HEK293 (cell line): ENCODE measurements around the gene DHRS7B.

Experiments used
- CTCF ChIA-PET: fragments of 350-600 bp; formaldehyde crosslinking; extraction: SDS; loops from one replicate; lab custom pipeline; 2021; ENCODE audit warnings: antibody characterized with exemption; lab: Yijun Ruan, JAX
- POLR2A ChIA-PET: fragments of 300-600 bp; formaldehyde crosslinking; extraction: SDS; loops from one replicate; lab custom pipeline; 2020; ENCODE audit warnings: antibody characterized with exemption, inconsistent platforms; lab: Yijun Ruan, JAX
- H3K27ac ChIP-seq: fragments of 200-500 bp; sonication (Bioruptor generic); 2 replicates; pipeline ENCODE4 v1.5.1; 2014; ENCODE audit warnings: low read depth, low read length, control low read depth, inconsistent platforms; ENCODE audit errors: extremely low read depth
- H3K36me3 ChIP-seq, 2 experiments: fragments of 200-500 bp in 1 of 2; sonication (Bioruptor generic) in 1 of 2; 1 replicate in 1 of 2; 2 replicates in 1 of 2; pipeline ENCODE4 v1.5.1; 2014 to 2017; ENCODE audit warnings: inconsistent platforms in 2 of 2, low read length in 2 of 2; ENCODE audit not compliant: control insufficient read depth in 2 of 2, insufficient read depth in 1 of 2
- H3K4me1 ChIP-seq: fragments of 200-500 bp; sonication (Bioruptor generic); 2 replicates; pipeline ENCODE4 v1.5.1; 2014; ENCODE audit warnings: mild to moderate bottlenecking, low read length, inconsistent platforms; ENCODE audit not compliant: control insufficient read depth, insufficient read depth
- H3K4me3 ChIP-seq: 2 replicates; pipeline ENCODE4 v1.5.1; 2011; ENCODE audit warnings: low read depth, mild to moderate bottlenecking, control low read depth, low read length, moderate library complexity
- H3K9me3 ChIP-seq: fragments of 200-500 bp; sonication (Bioruptor generic); 2 replicates; pipeline ENCODE4 v1.5.1; 2014; ENCODE audit warnings: low read depth, low read length, inconsistent platforms; ENCODE audit not compliant: control insufficient read depth, insufficient read depth
- BCL11A ChIP-seq: fragments of 450-650 bp; formaldehyde crosslinking; IDR thresholded peaks from 2 replicates; pipeline ENCODE4 v1.5.1; 2016; ENCODE audit warnings: low read depth, missing biosample characterization, missing genetic modification characterization
- GLIS1 ChIP-seq: fragments of 450-650 bp; formaldehyde crosslinking; IDR thresholded peaks from 2 replicates; pipeline ENCODE4 v1.5.1; 2016; ENCODE audit warnings: missing biosample characterization, missing genetic modification characterization
- HOXA7 ChIP-seq: sonication (generic); formaldehyde crosslinking; IDR thresholded peaks from 2 replicates; pipeline ENCODE4 v1.8.1; 2022; ENCODE audit warnings: missing genetic modification reagents, borderline replicate concordance
- KLF10 ChIP-seq: fragments of 450-650 bp; IDR thresholded peaks from 2 replicates; pipeline ENCODE4 v1.5.1; 2018; ENCODE audit warnings: missing biosample characterization, mild to moderate bottlenecking, missing genetic modification characterization
- KLF16 ChIP-seq: fragments of 450-650 bp; formaldehyde crosslinking; IDR thresholded peaks from 2 replicates; pipeline ENCODE4 v1.5.1; 2017; ENCODE audit warnings: missing biosample characterization, missing genetic modification characterization
- SP7 ChIP-seq: fragments of 450-650 bp; formaldehyde crosslinking; IDR thresholded peaks from 2 replicates; pipeline ENCODE4 v1.5.1; 2016; ENCODE audit warnings: missing biosample characterization, missing genetic modification characterization
- ZBTB21 ChIP-seq: fragments of 450-650 bp; formaldehyde crosslinking; IDR thresholded peaks from 2 replicates; pipeline ENCODE4 v1.5.1; 2017; ENCODE audit warnings: missing biosample characterization, missing genetic modification characterization
- ZNF366 ChIP-seq: fragments of 450-650 bp; formaldehyde crosslinking; conservative IDR thresholded peaks from 2 replicates; pipeline ENCODE4 v1.5.1; 2016; ENCODE audit warnings: missing biosample characterization, missing genetic modification characterization
- ZNF391 ChIP-seq: fragments of 450-650 bp; formaldehyde crosslinking; IDR thresholded peaks from 2 replicates; pipeline ENCODE4 v1.5.1; 2016; ENCODE audit warnings: low read depth, missing biosample characterization, missing genetic modification characterization, borderline replicate concordance
- ZNF426 ChIP-seq: fragments of 450-650 bp; formaldehyde crosslinking; IDR thresholded peaks from 2 replicates; pipeline ENCODE4 v1.5.1; 2017; ENCODE audit warnings: missing biosample characterization, missing genetic modification characterization, mild to moderate bottlenecking, inconsistent platforms, moderate library complexity
- ZNF510 ChIP-seq: fragments of 450-650 bp; formaldehyde crosslinking; IDR thresholded peaks from 2 replicates; pipeline ENCODE4 v1.5.1; 2018; ENCODE audit warnings: mild to moderate bottlenecking, missing genetic modification characterization, missing biosample characterization; ENCODE audit not compliant: insufficient replicate concordance
- ZNF521 ChIP-seq: fragments of 450-650 bp; formaldehyde crosslinking; IDR thresholded peaks from 2 replicates; pipeline ENCODE4 v1.5.1; 2017; ENCODE audit warnings: missing biosample characterization, mild to moderate bottlenecking, missing genetic modification characterization
- ZNF677 ChIP-seq: fragments of 450-650 bp; IDR thresholded peaks from 2 replicates; pipeline ENCODE4 v1.5.0; 2018; ENCODE audit warnings: missing biosample characterization, mild to moderate bottlenecking, missing genetic modification characterization, moderate library complexity
- ZNF776 ChIP-seq: fragments of 450-650 bp; formaldehyde crosslinking; IDR thresholded peaks from 2 replicates; pipeline ENCODE4 v1.5.0; 2017; ENCODE audit warnings: missing biosample characterization, missing genetic modification characterization, borderline replicate concordance
- ZNF791 ChIP-seq: fragments of 450-650 bp; formaldehyde crosslinking; IDR thresholded peaks from 2 replicates; pipeline ENCODE4 v1.5.1; 2016; ENCODE audit warnings: missing biosample characterization, missing genetic modification characterization
- TF ChIP-seq, protein P1 (sequence below): sonication (generic); formaldehyde crosslinking; IDR thresholded peaks from 2 replicates; pipeline ENCODE4 v1.8.1; 2022; ENCODE audit warnings: mild to moderate bottlenecking, moderate library complexity, missing genetic modification reagents
- TF ChIP-seq, protein P2 (sequence below): fragments of 450-650 bp; formaldehyde crosslinking; IDR thresholded peaks from 2 replicates; pipeline ENCODE4 v1.5.1; 2016; ENCODE audit warnings: missing biosample characterization, missing genetic modification characterization
- TF ChIP-seq, protein P3 (sequence below): fragments of 450-650 bp; formaldehyde crosslinking; IDR thresholded peaks from 2 replicates; pipeline ENCODE4 v1.5.1; 2016; ENCODE audit warnings: missing biosample characterization, missing genetic modification characterization, borderline replicate concordance
- TF ChIP-seq, protein P4 (sequence below): fragments of 450-650 bp; formaldehyde crosslinking; IDR thresholded peaks from 2 replicates; pipeline ENCODE4 v1.5.1; 2016; ENCODE audit warnings: missing biosample characterization, missing genetic modification characterization
- TF ChIP-seq, protein P5 (sequence below): fragments of 450-650 bp; formaldehyde crosslinking; IDR thresholded peaks from 2 replicates; pipeline ENCODE4 v1.5.1; 2016; ENCODE audit warnings: missing biosample characterization, missing genetic modification characterization, borderline replicate concordance

The DHRS7B gene

DNA sequence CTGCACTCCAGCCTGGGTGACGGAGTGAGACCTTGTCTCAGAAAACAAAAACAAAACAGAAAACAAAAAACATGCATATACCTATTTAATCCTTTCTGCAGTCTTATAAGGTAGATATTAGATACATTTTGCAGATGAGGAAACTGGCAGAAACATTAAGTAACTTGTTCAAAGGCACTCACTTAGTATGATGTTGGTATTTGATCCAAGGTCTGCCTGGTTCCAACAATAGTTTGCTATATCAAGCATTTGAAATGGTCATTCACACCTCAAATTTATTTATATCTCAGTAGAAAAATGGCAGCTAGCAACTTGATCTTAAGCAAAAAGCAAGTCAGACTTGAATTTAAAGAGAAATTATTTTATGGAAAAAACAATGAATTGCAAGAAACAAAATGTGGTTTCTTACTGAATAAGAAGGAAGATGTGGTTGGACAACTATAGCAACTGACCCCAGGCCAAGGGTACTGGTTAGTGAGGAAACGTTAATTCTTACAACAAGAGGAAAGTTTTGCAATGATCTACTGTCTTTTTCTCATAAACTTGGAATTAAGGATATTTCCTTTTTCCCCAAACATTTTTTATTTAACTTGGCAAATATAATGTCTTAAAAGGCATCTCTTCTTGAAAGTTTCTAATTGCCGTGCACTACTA, 19.7 kb downstream of the DHRS7B start:
- H3K36me3 ChIP-seq = peaks cover 3 to 13% of the 10 kb centered on the region in 2 experiments; a peak in 2 of 3 replicates
- POLR2A ChIA-PET = no interaction called here
- TF ChIP-seq, protein P1, sequence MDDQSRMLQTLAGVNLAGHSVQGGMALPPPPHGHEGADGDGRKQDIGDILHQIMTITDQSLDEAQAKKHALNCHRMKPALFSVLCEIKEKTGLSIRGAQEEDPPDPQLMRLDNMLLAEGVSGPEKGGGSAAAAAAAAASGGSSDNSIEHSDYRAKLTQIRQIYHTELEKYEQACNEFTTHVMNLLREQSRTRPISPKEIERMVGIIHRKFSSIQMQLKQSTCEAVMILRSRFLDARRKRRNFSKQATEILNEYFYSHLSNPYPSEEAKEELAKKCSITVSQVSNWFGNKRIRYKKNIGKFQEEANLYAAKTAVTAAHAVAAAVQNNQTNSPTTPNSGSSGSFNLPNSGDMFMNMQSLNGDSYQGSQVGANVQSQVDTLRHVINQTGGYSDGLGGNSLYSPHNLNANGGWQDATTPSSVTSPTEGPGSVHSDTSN (CRISPR knock-in tag) = no peak
- no peak for TF ChIP-seq GLIS1 (tag by site-specific recombination)
- no peak for TF ChIP-seq ZNF426 (tag by site-specific recombination)
- no peak for TF ChIP-seq BCL11A (tag by site-specific recombination)
- TF ChIP-seq SP7 (tag by site-specific recombination) = no peak
- TF ChIP-seq, protein P2, sequence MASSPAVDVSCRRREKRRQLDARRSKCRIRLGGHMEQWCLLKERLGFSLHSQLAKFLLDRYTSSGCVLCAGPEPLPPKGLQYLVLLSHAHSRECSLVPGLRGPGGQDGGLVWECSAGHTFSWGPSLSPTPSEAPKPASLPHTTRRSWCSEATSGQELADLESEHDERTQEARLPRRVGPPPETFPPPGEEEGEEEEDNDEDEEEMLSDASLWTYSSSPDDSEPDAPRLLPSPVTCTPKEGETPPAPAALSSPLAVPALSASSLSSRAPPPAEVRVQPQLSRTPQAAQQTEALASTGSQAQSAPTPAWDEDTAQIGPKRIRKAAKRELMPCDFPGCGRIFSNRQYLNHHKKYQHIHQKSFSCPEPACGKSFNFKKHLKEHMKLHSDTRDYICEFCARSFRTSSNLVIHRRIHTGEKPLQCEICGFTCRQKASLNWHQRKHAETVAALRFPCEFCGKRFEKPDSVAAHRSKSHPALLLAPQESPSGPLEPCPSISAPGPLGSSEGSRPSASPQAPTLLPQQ (tag by site-specific recombination) = no peak
- TF ChIP-seq HOXA7 (CRISPR knock-in tag) = no peak
- TF ChIP-seq, protein P3, sequence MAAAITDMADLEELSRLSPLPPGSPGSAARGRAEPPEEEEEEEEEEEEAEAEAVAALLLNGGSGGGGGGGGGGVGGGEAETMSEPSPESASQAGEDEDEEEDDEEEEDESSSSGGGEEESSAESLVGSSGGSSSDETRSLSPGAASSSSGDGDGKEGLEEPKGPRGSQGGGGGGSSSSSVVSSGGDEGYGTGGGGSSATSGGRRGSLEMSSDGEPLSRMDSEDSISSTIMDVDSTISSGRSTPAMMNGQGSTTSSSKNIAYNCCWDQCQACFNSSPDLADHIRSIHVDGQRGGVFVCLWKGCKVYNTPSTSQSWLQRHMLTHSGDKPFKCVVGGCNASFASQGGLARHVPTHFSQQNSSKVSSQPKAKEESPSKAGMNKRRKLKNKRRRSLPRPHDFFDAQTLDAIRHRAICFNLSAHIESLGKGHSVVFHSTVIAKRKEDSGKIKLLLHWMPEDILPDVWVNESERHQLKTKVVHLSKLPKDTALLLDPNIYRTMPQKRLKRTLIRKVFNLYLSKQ (tag by site-specific recombination) = no peak
- no peak for TF ChIP-seq ZNF391
- TF ChIP-seq, all 188 proteins: peak for 0
- Histone ChIP-seq H3K9me3 (peaks cover 4% of the 10 kb centered on the region), H3K4me3 (no peak overlapping the region), H3K4me1 (no peaks in the 10 kb centered on the region), H3K27ac (no peak overlapping the region)
- CTCF ChIA-PET = no interaction called here

DNA sequence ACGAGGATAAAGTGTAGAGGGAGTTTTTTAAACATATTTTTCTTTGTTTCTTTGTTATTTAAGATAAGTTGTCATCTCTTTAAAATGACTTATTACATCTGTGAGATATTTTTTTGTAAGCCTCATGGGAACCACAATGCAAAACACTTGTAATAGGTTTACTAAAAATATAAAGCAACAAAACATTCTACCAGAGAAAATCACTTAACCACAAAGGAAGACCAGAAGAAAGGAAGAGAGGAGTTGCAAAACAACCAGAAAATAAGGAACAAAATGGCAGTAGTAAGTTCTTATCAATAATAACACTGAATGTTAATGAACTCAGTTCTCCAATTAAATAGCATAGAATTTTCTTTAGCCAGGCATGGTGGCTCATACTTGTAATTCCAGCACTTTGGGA, 22.9 kb downstream of the DHRS7B start:
- CTCF ChIA-PET = no interaction called here
- Histone ChIP-seq H3K9me3 (peaks cover 10% of the 10 kb centered on the region), H3K36me3 (peaks cover 3 to 4% of the 10 kb centered on the region in 2 experiments; a peak in 2 of 3 replicates), H3K4me1 (no peaks in the 10 kb centered on the region), H3K27ac (no peak overlapping the region), H3K4me3 (no peak overlapping the region)
- POLR2A ChIA-PET = no interaction called here
- TF ChIP-seq, protein P1 (CRISPR knock-in tag) = no peak
- TF ChIP-seq ZNF366 = no peak
- TF ChIP-seq ZNF776 (tag by site-specific recombination) = no peak
- TF ChIP-seq KLF16 (tag by site-specific recombination) = no peak
- TF ChIP-seq KLF10 (tag by site-specific recombination) = no peak
- no peak for TF ChIP-seq ZNF677
- no peak for TF ChIP-seq ZBTB21
- TF ChIP-seq ZNF521 (tag by site-specific recombination) = no peak
- TF ChIP-seq, protein P4, sequence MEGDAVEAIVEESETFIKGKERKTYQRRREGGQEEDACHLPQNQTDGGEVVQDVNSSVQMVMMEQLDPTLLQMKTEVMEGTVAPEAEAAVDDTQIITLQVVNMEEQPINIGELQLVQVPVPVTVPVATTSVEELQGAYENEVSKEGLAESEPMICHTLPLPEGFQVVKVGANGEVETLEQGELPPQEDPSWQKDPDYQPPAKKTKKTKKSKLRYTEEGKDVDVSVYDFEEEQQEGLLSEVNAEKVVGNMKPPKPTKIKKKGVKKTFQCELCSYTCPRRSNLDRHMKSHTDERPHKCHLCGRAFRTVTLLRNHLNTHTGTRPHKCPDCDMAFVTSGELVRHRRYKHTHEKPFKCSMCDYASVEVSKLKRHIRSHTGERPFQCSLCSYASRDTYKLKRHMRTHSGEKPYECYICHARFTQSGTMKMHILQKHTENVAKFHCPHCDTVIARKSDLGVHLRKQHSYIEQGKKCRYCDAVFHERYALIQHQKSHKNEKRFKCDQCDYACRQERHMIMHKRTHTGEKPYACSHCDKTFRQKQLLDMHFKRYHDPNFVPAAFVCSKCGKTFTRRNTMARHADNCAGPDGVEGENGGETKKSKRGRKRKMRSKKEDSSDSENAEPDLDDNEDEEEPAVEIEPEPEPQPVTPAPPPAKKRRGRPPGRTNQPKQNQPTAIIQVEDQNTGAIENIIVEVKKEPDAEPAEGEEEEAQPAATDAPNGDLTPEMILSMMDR (tag by site-specific recombination) = no peak
- TF ChIP-seq, protein P5, sequence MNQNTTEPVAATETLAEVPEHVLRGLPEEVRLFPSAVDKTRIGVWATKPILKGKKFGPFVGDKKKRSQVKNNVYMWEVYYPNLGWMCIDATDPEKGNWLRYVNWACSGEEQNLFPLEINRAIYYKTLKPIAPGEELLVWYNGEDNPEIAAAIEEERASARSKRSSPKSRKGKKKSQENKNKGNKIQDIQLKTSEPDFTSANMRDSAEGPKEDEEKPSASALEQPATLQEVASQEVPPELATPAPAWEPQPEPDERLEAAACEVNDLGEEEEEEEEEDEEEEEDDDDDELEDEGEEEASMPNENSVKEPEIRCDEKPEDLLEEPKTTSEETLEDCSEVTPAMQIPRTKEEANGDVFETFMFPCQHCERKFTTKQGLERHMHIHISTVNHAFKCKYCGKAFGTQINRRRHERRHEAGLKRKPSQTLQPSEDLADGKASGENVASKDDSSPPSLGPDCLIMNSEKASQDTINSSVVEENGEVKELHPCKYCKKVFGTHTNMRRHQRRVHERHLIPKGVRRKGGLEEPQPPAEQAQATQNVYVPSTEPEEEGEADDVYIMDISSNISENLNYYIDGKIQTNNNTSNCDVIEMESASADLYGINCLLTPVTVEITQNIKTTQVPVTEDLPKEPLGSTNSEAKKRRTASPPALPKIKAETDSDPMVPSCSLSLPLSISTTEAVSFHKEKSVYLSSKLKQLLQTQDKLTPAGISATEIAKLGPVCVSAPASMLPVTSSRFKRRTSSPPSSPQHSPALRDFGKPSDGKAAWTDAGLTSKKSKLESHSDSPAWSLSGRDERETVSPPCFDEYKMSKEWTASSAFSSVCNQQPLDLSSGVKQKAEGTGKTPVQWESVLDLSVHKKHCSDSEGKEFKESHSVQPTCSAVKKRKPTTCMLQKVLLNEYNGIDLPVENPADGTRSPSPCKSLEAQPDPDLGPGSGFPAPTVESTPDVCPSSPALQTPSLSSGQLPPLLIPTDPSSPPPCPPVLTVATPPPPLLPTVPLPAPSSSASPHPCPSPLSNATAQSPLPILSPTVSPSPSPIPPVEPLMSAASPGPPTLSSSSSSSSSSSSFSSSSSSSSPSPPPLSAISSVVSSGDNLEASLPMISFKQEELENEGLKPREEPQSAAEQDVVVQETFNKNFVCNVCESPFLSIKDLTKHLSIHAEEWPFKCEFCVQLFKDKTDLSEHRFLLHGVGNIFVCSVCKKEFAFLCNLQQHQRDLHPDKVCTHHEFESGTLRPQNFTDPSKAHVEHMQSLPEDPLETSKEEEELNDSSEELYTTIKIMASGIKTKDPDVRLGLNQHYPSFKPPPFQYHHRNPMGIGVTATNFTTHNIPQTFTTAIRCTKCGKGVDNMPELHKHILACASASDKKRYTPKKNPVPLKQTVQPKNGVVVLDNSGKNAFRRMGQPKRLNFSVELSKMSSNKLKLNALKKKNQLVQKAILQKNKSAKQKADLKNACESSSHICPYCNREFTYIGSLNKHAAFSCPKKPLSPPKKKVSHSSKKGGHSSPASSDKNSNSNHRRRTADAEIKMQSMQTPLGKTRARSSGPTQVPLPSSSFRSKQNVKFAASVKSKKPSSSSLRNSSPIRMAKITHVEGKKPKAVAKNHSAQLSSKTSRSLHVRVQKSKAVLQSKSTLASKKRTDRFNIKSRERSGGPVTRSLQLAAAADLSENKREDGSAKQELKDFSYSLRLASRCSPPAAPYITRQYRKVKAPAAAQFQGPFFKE = no peak
- TF ChIP-seq ZNF791 (tag by site-specific recombination) = no peak
- TF ChIP-seq ZNF510 = no peak
